Epithelial cell of esophagus (primary cell): Measurements from ENCODE around the gene MARVELD1.

Experiments
- DNase-seq: peaks from one replicate; pipeline ENCODE4 v3.0.0; 2010; ENCODE audit warnings: low read depth
- H3K4me3 ChIP-seq: 2 replicates; pipeline ENCODE4 v1.5.1; 2011; ENCODE audit warnings: mild to moderate bottlenecking, low read length, control low read depth
- TF ChIP-seq, protein P1 (sequence below): IDR thresholded peaks from 2 replicates; pipeline ENCODE4 v1.5.1; 2011; ENCODE audit warnings: low read depth, mild to moderate bottlenecking, low read length, control low read depth, inconsistent platforms; ENCODE audit not compliant: insufficient read depth; ENCODE audit errors: missing control alignments

Gene MARVELD1

DNA sequence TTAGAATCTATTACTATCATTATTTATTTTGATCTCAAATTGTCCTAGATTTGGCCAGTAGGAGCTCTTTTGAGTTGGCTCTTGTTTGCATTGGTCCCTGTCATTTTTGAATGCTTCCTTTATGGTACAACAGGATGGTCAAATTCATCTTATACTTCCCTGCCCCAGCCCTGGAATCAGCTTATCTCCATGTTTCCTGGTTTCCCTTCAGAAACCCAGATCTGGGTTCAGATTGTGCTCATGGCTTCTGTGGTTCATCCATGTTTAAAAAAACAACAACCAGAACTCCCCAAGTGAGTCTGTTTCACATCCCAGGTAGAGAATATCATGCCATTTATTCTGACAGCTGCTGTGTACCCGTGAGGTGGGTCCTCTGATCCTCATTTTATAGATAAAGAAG lies 34.0 kb downstream of the MARVELD1 start:
- H3K4me3 ChIP-seq, result no peak overlapping the region
- TF ChIP-seq, protein P1, sequence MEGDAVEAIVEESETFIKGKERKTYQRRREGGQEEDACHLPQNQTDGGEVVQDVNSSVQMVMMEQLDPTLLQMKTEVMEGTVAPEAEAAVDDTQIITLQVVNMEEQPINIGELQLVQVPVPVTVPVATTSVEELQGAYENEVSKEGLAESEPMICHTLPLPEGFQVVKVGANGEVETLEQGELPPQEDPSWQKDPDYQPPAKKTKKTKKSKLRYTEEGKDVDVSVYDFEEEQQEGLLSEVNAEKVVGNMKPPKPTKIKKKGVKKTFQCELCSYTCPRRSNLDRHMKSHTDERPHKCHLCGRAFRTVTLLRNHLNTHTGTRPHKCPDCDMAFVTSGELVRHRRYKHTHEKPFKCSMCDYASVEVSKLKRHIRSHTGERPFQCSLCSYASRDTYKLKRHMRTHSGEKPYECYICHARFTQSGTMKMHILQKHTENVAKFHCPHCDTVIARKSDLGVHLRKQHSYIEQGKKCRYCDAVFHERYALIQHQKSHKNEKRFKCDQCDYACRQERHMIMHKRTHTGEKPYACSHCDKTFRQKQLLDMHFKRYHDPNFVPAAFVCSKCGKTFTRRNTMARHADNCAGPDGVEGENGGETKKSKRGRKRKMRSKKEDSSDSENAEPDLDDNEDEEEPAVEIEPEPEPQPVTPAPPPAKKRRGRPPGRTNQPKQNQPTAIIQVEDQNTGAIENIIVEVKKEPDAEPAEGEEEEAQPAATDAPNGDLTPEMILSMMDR, result no peak
- no peak for DNase-seq

DNA sequence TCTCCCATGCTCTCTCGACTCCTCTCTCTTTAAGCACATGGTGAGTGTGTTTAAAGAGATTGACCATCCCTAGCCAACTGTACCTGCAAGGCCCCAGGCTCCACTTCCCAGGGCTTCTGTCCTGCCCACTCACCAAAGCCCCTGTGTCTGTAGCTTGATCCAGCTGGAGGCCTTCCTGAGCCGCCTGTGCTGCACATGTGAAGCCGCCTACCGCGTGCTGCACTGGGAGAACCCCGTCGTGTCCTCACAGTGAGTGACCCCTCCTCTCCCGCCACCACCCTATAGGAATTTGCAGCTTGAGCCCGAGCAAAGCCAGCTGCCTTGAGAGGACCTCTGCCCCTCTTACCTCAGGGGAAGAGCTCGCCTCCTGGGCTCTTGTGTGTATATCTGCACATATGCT lies 34.6 kb downstream of the MARVELD1 start:
- TF ChIP-seq, protein P1, result no peak
- DNase-seq, result no peak
- H3K4me3 ChIP-seq, result no peak overlapping the region

DNA sequence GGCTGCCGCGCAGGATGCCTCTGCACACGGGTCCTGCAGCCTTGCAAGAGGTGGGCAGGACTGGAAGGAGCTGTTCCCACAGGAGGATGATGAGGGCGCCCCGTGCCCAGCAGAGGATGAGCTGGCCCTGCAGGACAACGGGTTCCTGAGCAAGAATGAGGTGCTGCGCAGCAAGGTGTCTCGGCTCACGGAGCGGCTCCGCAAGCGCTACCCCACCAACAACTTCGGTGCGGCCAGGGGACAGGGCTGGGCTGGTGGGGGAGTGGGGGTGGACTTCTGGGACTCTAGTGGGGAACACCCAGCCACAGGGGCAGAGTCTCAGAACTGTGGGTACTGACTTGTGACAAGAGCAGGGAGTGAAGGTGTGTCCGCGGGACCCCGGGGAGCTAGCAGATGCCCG lies 39.4 kb downstream of the MARVELD1 start:
- TF ChIP-seq, protein P1, result no peak
- no peak overlapping the region for H3K4me3 ChIP-seq
- no peak for DNase-seq

GRCh38 chr10:97754726-97755125 lies 41.2 kb downstream of the MARVELD1 start:
- no peak overlapping the region for H3K4me3 ChIP-seq
- DNase-seq, result no peak
- TF ChIP-seq, protein P1, result no peak

GRCh38 chr10:97755718-97756117 lies 42.2 kb downstream of the MARVELD1 start:
- TF ChIP-seq, protein P1, result no peak
- H3K4me3 ChIP-seq, result no peak overlapping the region
- DNase-seq, result no peak

DNA sequence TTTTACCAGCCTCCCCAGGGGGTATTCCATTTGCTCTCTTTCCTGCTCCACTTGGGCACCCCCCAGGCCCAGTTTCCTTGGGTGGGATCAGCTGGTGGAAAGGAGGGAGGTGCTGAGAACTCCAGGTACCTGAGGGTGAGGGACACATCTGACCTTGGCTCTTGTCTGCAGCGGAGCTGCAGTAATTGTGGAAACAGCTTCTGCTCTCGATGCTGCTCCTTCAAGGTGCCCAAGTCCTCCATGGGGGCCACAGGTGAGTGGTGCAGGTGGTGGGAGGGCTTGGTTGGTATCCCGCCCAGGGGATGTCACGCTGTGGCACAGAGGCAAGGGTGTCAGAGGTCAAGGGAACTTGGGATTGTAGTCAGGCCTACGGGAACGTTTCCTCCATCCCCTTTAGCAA lies 43.9 kb downstream of the MARVELD1 start:
- no peak for DNase-seq
- TF ChIP-seq, protein P1, result no peak
- H3K4me3 ChIP-seq, result no peak overlapping the region

DNA sequence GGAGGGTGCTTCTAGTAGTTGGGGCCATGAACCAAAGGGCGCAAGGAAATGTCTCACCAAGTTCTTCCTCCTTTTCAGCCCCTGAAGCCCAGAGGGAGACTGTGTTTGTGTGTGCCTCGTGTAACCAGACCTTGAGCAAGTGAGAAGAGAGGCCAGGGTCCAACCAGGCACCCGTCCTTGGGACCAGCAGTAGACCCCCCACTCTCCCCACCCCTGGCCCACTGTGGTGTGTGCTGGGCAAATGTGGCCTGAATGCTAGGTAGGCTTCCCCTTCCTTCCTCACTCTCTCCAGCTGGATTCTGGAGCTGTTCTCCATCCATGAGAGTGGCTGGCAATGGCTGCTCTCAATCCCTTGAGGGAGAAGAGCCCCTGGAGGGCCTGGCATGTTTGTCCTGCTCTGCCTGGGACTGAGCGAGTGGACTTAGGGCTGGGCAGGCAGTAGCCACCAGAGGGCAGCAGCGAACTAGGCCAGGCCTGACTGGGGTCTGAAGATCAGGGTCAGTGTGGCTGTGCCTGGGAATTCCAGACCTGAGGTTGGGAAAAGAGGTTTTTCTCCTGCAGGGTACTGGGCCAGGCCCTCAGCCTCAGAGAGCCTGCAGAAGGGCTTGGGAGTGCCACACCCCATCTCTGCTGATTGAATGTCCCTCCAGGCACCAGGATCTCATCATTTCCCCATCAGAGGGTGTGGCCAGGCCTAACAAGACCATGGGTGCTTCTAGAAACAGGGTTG lies 45.8 kb downstream of the MARVELD1 start:
- peak; percentile 59 for DNase-seq
- H3K4me3 ChIP-seq, result no peak overlapping the region
- TF ChIP-seq, protein P1, result peak; percentile 88
